T follicular helper cell (primary cell): ENCODE data around the gene IER5L.
A peak's percentile ranks its signal among the peaks of the same experiment; 100 is the strongest.

Experiments used
- DNase-seq: peaks from one replicate; pipeline ENCODE4 v3.0.0-alpha.2; 2020; ENCODE audit warnings: low read depth

IER5L gene

DNA sequence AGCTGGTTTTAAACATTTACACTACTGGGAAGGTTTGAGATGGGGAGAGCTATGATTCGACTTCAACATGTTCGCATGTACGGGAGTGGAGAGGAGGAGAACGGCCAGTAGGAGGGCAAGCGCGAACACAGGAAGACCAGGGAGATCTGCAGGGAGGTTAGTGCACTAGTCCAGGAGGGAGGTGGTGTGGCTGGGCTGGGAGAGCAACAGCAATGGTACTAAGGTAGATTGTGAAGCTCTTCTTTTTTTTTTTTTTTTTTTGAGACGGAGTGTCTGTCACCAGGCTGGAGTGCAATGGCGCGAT lies 16.6 kb downstream of the IER5L start:
- DNase-seq = no peak

DNA sequence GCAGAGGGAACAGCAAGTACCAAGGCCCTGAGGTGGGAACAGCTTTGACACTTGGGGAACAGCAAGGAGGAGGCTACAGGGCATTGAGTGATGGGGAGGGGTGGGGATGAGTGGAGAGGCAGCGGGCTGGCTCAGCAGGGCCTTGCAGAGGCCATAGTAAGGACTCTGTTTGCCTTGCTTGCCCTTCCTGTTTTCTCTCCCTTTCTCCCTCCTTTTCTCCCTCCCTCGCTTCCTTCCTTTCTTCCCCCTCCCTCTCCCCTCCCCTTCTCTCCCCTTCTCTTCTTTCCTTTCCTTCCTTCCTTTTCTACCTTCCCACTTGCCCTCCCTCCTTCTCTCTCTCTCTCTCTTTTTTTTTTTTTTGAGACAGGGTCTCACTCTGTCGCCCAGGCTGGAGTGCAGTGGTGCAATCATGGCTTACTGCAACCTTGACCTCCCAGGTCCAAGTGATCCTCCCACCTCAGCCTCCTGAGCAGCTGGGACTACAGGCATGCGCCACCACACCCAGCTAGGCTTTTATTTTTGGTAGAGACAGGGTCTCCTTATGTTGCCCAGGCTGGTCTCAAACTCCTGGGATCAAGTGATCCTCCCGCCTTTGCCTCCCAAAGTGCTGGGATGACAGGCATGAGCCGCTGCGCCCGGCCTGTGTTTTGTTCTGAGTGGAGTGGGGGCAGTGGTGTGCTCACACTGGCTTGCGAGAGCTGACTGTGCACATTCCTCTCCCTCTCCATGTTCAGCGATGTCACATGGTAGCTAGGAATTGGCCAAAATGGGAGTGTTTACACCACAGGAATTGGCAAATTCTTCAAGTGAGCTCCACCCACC lies 17.1 kb downstream of the IER5L start:
- no peak for DNase-seq

DNA sequence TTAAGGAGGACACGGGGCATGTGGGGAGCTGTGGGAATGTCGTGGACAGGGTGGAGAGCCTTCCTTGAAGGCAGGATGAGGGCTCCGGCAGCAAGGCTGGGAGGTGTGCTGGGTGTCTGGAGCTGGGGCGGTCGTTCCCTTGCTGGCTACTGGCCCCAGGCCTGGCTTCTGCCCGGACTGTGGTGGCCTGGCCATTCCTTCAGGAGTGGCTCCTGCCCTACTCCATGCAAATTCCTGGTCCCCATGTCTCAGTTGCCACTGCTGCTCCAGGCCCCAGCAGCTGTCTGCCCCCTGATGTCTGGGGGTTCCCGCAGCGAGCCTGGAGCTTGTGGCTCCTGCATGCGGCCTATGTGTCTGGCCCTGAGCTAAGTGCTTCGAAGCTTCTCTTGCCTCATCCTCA lies 21.9 kb downstream of the IER5L start:
- DNase-seq = no peak

DNA sequence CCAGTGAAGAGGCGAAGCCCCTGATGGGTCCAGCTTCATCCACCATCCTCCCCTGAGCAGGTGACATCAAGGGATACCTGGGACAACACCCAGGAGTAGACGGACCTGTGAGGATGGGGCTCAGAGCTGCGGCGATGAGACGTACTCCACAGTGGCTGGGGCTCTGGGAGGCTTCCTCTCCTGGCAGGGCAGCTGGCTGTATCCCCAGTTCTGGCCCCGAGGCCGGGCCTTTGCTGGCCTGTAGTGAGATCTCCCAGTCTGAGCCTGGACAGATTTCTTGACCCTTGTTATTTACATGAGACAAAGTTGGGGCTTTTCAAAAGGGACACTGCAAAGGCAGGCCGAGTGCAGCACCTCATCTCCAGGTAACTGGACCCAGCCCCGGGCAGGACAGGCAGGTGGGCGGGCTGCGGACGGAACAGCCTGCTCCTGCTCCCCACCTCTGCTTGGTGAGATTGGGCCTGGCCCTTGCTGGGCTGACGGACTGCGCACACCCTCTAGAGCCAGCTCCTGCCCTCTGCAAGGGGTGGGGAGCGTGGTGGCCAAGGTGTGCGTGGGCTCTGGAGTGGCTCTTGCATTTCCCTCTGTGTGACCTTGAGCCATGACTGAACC lies 23.1 kb downstream of the IER5L start:
- no peak for DNase-seq

DNA sequence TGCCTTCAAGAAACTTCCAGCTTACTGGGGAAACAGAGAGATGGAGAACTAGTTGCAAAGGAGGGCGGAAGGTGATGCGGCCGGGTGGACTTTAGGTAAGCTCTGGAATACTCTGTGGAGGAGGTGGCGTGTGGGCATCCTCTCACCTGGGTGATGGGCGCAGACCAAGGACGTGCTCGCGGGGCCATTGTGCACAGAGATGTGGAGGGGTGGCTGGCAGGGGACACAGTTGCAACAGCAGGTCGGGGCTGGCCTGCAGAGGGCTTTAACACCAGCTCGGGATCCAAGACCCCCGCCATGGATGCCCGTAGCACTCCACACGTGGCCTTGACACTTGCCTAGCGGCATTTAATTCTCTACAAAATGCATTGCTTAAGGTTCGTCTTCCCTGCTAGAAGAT lies 26.6 kb downstream of the IER5L start:
- DNase-seq = no peak

DNA sequence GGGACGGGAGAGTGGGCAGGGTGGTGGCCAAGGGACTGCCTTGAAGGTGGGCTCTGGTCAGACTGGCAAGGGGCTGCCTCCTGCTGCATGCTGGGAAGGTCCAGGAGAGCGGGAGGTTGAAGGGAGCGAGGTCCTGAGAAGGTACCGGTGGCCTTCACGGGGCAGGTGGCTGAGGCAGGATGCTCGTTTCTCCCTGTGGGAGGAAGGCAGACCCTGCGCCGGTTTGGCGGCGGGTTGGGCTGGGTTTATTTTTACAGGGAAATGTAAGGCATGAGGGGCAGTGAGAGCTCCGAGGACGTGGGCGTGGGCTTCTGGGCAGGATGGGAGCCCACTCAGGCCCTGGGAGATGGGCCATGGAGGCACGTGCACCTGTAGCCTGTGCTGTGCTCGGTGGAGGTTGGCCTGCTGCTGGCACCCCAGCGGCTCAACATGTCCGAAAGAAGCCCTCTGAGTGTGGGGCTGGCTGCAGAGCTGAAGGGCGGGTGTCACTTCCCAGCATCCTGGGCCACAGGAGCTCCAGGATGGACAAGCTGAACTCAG lies 27.3 kb downstream of the IER5L start:
- no peak for DNase-seq

DNA sequence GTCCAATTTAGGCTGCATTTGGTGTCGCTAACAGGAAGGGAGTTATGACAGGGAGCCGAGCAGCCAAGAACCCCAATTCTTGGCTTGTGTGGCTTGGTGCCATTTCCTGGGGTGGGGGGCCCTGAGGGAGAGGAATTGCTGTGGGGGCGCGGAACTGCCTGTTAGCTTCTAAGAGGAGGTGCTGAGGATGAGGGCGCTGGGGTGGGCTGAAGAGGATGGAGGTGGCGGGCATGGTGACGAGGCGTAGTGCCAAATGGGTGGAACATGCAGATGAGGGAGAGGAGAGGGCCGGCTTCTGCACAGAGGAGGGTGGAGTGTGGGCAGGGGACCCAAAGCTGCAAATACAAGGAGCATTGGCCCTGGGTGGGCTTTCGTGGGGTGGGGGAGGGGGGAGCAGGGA lies 27.9 kb downstream of the IER5L start:
- no peak for DNase-seq

DNA sequence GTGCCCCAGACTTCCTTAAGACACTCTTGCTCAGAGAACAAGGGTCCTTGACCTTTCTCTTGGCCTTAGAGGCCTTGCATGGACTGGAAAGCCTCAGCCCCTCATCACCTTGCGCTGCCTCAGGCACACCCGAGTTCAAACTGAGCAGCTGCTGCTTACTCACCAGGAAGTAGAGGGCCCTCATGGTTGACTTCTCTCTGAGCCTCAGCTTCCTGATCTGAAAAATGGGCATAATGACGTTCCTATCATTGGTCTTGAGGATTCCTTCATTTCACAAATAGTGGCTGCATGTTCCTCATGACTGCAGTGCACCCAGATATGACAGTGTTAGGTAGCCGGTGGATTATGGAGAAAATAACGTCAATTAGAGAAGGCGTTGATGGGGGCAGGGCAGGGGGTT lies 28.6 kb downstream of the IER5L start:
- DNase-seq = no peak

DNA sequence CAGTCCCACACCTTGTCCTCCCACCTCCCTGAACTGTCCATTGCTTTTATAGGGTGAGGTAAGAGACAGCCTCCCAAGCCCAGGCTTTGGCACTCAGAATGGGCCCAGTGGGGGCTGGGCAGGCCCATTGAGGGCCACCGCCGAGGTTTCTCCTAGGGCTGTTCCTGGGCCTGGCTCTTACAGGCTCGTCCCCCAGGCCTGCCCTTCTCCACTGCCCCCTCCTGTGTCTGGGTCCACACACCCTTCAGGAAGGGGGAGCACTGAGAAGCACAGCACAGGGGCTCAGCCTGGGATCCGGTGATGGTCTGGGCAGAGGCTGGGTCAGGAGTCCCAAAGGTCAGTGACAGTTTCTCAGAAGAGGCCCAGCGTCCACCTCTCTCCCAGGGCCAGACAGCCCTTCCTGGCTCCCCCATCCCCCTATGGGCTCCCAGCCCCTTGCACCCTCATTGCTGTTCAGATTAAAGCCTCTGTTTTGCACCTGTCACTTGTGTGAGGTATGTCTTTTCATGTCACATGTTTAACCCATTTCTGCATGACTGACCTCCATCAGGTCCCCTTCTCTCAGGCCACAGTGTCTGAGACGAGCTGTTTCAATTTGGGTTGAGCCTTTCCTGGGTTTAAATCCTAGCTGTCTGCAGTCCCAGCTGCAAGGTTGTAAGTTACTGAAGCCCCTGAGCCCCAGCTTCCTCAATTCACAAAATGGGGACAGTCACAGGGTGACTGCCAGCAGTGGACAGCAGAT lies 29.4 kb downstream of the IER5L start:
- no peak for DNase-seq

DNA sequence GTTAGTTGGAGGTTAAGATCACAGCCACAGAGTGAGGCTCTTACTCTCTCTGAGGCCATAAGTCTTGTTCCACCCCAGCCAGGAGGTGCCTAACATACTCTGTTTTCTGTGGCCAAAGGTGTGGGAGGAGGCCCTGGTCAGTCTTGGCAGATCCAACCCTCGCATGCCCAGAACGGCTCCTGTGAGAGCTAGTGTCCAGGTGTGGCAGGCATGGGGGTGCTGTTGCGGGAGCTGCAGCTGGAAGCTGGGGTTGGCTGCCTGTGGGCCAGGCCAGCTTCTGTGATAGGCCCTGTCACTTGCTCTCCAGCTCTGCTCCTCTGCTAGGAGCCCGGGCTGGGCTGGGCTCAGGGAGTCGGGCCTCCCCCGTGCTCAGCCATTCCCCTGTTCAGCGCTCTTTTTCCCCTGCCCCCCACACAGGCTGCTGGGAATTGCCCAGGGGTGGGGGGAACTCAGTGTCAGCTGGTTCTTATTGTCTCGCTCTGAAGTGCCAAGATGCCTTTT lies 31.6 kb downstream of the IER5L start:
- no peak for DNase-seq

DNA sequence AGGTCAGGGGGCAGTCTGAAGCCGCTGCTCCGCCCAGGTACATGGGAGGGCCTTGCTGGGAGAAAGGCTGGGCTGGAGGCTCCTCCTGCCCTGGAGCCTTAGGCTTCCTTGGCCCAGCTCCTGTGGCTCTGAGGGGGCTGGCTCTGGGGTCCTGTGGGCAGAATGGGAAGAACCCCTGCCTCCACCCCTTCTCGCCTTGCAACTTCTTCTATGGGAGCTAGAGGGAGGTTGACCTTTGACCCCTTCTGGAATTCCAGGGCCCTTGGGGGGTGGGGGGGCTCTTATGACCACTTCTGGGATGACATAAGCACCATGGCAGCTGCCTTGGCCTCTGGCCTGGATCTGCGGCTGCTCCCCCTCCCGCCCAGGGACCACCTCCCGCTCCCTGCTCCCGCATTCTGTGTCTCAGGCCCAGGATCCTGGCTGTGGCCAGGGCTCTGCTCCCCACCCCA lies 32.2 kb downstream of the IER5L start:
- DNase-seq = no peak

DNA sequence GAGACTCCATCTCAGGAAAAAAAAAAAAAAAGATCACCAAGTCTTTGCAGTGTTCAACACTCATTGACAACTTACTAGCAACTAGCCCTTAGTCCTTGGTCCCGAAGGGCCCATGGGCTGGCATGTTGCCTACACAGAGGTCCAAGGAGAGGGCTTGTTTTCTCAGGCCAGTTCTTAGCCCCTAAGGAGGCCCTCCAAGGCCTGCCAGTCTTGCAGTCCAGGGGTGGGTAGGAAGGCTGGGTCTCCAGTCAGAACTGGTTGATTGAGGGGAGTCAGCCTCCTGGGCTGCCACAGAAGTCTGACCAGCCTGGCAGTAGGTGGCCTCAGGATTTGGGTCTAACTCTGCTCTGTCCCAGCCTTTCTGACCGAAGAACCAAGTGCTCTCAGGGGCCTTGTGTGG lies 32.7 kb downstream of the IER5L start:
- no peak for DNase-seq

DNA sequence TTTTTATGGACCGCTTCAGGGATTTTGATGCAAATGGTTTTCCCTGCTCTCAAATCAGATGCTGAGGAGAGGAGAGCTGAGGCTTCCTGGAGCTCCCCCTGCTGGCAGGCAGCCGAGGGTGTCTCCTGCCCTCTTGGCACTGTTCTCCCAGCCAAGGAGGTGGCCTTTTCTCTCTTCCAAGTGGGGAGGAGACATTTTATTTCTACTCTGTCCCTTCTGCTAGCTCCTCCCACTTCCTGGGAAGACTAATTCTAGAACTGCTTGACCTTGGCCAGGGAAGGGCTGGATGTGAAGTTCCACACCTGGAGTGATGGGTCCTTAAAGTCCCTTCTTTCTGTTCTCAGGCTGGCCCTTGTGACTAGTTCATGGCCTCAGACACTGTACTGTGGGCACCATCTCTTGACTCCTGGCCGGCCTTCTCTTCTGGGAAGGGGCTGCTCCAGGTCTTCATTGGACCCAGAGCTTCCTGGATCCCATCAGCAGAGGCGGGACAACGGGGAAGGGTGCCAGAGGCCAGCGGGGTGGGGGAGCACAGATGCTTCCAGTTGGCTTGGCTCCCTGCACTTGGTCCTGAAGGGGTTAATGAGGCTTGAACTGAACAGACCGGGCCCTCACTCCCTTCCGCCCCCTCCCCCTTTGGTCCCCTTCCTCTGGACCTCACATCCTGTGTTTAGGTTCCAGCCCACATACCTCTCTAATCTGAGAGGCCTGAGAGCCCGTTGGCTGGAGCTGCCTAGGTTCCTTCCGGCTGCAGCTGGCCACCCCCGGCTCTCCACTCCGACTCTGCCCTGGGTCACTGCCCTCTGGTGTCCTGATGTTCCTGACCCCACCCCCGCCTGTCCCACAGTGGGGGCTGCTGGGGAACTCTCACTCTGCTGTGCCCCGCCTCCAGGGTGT lies 34.8 kb downstream of the IER5L start:
- peak; percentile 64 for DNase-seq

DNA sequence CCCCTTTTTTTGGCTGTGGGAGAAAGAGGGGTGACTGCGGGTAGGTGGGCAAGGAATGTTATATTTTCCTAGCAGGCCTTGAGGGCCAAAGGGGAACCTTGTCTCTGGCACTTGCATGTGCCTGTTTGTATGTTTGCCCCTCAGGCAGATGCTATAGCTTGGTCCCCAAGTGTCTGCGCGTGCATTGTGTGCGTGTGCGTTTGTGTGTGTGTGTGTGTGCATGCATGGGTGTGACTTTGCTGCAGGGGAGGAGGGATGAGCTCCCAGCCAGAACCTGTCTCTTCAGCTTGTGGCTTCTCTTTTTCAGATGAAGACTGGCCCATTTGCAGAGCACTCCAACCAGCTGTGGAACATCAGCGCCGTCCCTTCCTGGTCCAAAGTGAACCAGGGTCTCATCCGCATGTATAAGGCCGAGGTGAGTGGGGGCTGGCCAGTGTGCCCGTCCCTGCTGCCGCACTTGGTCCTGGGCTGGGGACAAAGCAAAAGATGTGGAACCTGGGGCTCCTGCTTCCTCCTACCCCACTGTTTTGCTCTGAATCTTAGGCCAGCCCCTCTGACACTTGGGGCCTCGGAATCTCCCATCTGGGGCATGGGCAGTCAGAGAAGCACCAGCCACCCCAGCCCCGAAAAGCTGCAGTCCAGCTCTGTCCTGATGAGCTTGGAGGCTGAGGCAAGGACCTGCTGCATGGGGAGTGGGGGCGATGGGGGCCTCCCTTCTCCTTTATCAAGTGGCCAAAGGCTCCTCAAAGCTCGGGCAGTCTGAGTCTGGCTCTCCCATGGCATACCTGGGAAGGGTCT lies 35.7 kb downstream of the IER5L start:
- no peak for DNase-seq

DNA sequence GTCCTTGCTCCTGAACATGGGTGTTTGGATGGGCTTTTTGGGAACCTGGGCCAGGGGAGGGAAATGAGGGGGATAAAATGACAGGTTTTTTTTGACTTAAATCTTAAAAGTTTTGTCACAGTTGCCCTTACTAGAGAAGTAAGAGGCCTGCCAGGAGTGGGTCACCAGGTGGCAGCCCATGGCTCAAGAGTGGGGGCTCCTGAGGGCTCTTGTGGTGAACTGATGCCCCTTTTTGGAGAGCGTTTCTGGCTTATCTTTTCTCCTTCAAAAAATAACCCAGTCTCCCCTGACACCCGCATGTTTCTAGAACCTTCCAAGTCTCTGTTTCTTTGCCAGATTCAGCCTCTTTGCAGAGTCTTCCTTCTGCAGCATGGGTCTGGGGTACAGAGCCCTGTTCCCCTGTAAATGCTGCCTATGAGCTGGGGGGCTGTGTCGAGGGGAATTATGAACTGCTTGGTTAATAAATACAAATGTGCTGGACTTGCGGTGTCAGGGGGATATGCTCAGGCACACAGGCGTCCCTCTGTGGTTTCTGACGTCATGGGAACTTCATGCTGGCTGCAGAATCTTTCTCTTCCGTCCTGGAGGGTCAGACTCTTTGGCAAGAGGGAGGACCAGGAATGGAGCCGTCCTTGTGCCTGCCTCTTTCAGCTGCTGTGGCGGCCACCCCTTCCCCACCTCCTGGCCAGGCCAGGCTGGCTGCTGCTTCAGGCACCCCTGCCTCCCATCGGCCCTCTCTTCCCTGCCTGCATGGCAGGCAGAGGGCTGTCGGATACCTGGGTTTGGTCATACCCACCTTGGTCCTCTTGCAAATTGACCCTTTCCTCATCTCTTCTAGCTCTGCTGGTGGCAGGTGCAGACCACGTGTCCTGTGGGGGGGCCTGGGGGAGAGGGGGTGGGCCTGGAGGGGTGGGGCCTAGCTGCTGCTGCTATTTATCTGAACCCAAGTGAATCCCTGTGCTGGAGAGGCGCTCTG lies 36.7 kb downstream of the IER5L start:
- no peak for DNase-seq

DNA sequence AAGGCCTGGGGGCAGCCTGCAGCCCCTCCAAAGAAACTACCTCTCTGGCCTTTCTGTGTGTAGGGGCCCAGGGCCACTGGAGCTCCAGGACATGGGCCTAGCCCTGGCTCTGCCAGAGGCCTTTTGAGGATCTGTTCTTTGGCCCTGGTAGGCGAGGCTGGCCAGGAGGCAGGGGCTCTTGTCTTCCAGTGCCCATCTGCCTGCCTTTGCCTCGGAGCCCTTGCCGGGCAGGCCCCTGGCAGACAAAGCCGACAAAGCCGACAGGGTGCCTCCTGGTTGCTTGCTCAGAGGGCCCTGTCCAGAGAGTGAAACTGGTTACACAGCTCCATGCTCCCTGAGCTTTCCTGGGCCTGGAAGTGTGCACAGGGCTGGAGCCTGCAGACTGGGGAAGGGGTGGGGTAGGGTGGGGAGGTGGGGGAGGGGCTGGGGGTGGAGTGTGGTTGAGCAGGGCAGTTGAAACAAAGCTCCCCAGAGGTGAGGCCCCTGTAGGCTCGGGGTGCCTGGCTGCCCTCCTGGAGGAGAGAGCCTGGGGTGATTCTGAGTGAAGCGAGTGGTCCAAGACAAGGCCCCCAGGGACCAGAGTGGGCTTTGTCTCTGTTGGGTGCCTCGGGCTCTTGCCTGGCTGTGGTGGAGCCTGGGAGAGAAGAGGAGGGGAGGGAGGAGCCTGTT lies 37.5 kb downstream of the IER5L start:
- DNase-seq = no peak

DNA sequence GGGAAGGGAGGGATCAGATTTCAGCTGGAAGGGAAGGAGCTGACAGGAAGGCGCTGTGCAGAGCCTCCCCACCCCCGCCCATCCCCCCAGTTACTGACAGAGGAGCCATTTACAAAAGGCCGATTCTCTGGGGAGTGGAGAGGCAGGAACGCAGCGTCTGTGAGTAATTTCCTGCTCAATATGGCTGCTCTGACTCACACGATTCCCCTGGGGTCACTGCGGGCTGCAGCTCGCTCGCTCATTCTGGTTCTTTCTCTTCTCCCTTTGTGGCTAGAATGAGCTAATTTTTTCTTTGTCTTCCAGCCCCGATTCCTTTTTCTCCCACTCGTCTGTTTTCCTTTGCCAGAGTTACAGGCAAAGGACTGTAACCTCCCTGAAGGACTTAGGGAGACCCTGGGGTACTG lies 38.1 kb downstream of the IER5L start:
- peak; percentile 70 for DNase-seq

DNA sequence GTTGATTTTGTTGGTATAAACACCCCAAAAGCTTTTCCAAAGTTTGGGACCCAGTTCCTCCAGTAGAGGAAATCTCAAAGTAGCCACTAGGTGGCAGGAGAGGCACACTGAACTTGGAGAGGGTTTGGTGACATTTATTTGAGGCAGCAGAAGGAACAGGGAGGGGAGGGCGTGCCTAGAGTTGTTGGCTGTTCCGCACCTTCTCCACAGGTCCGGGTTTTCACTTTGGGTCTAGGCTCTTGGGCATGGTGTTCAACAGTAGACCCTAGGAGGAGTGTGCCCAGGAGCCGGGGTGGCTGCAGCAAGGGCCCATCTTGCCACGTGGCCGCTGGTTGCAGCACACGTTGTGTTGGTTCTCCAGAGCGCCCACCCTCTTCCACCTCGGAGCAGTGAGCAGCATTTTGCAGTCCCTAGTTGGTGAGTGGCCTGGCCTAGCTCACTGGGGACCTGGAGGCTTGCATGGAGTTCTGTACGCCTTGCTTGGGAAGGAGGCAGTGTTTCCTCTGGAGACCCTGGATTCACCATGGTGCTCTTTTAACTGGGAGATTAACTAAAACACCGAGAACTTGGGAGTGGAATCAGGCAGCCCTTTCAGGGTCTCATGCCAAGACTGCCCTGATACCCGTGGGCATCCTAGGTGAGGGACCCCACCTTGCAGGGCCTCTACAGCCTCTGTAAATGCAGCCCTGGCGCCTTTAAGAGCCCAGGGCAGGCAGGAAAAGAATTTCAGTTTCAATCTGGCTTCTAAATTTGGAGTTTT lies 38.6 kb downstream of the IER5L start:
- DNase-seq = peak; percentile 65
